ENCODE measurements around the gene MAST4.

Gene MAST4

DNA sequence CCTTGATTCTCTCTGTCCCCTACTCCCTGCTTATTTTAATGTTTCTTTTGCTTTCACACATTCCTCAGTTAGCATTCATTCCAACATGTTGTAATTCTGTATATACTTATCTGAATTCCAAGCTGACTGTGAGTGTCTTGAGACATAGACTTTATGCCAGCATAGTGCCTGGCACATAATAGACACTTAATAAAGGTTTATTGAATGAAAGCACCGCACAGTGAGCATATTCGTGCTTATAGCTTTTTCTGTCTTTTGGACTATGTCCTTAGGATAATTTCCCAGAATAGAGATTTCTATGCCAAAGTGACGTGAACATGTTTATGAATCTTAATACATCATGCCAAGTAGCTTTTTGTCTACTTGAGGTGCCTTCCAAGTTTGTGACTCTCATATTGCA is 425.8 kb downstream of the MAST4 start:
- DNase-seq (ENCODE audit: insufficient read length) (no peak), FAIRE-seq (no peak)
- no peak for TF ChIP-seq POLR2AphosphoS5 (IDR thresholded peaks at IDR 0.05; ENCODE audit: low read depth, low read length)
- TF ChIP-seq POLR2A (IDR thresholded peaks at IDR 0.05; ENCODE audit: low read depth, low read length), result no peak
- TF ChIP-seq TAF1 (IDR thresholded peaks at IDR 0.05; ENCODE audit: borderline replicate concordance, low read depth, low read length), result no peak

GRCh38 chr5:67025457-67025856 is 429.3 kb downstream of the MAST4 start:
- FAIRE-seq, result no peak
- no peak for DNase-seq (ENCODE audit: insufficient read length)
- no peak for TF ChIP-seq TAF1 (IDR thresholded peaks at IDR 0.05; ENCODE audit: borderline replicate concordance, low read depth, low read length)
- no peak for TF ChIP-seq POLR2AphosphoS5 (IDR thresholded peaks at IDR 0.05; ENCODE audit: low read depth, low read length)
- no peak for TF ChIP-seq POLR2A (IDR thresholded peaks at IDR 0.05; ENCODE audit: low read depth, low read length)

GRCh38 chr5:67026278-67026677 is 430.1 kb downstream of the MAST4 start:
- FAIRE-seq, result no peak
- DNase-seq (ENCODE audit: insufficient read length), result no peak
- no peak for TF ChIP-seq POLR2AphosphoS5 (IDR thresholded peaks at IDR 0.05; ENCODE audit: low read depth, low read length)
- no peak for TF ChIP-seq POLR2A (IDR thresholded peaks at IDR 0.05; ENCODE audit: low read depth, low read length)
- no peak for TF ChIP-seq TAF1 (IDR thresholded peaks at IDR 0.05; ENCODE audit: borderline replicate concordance, low read depth, low read length)

DNA sequence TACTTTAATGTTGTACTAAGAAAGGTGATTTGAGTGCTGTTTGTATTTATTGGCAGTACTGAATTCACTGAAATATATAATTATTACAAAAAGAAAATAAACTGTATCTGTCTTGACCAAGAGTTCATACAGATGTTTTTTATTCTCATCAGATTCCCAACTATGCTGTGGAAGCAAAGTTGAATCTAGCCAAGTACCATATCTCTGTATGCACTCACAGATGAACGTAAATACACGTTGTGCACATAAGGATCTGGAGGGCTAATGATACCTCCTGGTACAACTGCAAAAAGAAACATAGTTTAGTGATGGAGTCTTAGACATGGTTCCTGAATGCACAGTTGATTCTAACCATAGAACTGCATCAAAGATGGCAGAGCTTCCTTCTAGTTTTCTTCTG is 431.0 kb downstream of the MAST4 start:
- FAIRE-seq (no peak), DNase-seq (ENCODE audit: insufficient read length) (no peak)
- TF ChIP-seq POLR2AphosphoS5 (IDR thresholded peaks at IDR 0.05; ENCODE audit: low read depth, low read length) (no peak), TAF1 (IDR thresholded peaks at IDR 0.05; ENCODE audit: borderline replicate concordance, low read depth, low read length) (no peak), POLR2A (IDR thresholded peaks at IDR 0.05; ENCODE audit: low read depth, low read length) (no peak)

GRCh38 chr5:67028371-67028770 is 432.2 kb downstream of the MAST4 start:
- TF ChIP-seq POLR2AphosphoS5 (IDR thresholded peaks at IDR 0.05; ENCODE audit: low read depth, low read length) (no peak), TAF1 (IDR thresholded peaks at IDR 0.05; ENCODE audit: borderline replicate concordance, low read depth, low read length) (no peak), POLR2A (IDR thresholded peaks at IDR 0.05; ENCODE audit: low read depth, low read length) (no peak)
- DNase-seq (ENCODE audit: insufficient read length), result no peak
- no peak for FAIRE-seq

DNA sequence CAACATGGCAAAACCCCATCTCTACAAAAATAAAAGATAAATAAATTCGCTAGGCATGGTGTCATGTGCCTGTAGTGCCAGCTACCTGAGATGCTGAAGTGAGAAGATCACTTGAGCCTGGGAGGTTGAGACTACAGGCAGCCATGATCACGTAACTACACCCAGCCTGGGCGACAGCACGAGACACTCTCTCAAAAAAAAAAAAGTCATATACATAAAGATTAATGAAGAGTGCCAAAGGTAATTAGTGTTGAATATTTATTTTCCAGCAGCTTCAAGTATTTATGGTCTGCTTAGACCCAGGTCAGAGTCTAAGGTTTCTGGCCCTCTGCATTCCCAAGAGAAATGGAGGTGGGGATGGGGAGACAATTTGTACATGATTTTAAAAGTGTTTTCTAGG is 432.7 kb downstream of the MAST4 start:
- DNase-seq (ENCODE audit: insufficient read length), result no peak
- TF ChIP-seq POLR2AphosphoS5 (IDR thresholded peaks at IDR 0.05; ENCODE audit: low read depth, low read length), result no peak
- TF ChIP-seq POLR2A (IDR thresholded peaks at IDR 0.05; ENCODE audit: low read depth, low read length), result no peak
- TF ChIP-seq TAF1 (IDR thresholded peaks at IDR 0.05; ENCODE audit: borderline replicate concordance, low read depth, low read length), result no peak
- FAIRE-seq, result no peak

- DNase-seq (ENCODE audit: insufficient read length), result no peak
- no peak for FAIRE-seq
- TF ChIP-seq POLR2AphosphoS5 (IDR thresholded peaks at IDR 0.05; ENCODE audit: low read depth, low read length), result no peak
- TF ChIP-seq POLR2A (IDR thresholded peaks at IDR 0.05; ENCODE audit: low read depth, low read length), result no peak
These were observed 433.3 kb downstream of the MAST4 start for GRCh38 chr5:67029481-67029880.

- no peak for DNase-seq (ENCODE audit: insufficient read length)
- TF ChIP-seq POLR2A (IDR thresholded peaks at IDR 0.05; ENCODE audit: low read depth, low read length) (no peak), TAF1 (IDR thresholded peaks at IDR 0.05; ENCODE audit: borderline replicate concordance, low read depth, low read length) (no peak), POLR2AphosphoS5 (IDR thresholded peaks at IDR 0.05; ENCODE audit: low read depth, low read length) (no peak)
- FAIRE-seq, result no peak
These were observed 434.3 kb downstream of the MAST4 start for GRCh38 chr5:67030289-67031056.

DNA sequence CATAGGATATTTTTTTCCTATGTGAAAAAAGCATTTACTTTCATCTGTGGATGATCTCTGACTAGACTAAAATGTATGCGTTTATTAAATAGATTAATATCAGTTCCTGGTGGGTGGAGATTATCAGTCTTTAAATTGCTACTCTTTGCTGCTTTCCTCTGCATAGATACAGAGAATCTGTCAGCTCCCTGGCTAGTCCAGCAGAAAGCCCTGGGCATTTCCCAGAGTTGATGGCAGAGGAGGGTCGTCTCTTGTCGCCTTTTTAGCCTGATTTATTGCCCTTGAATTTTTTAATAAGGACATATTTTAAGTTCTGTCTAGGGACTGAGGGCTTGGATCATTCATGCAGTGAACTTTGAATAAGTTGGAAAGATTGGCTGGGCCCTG is 434.9 kb downstream of the MAST4 start:
- DNase-seq (ENCODE audit: insufficient read length), result no peak
- TF ChIP-seq POLR2AphosphoS5 (IDR thresholded peaks at IDR 0.05; ENCODE audit: low read depth, low read length), result no peak
- no peak for TF ChIP-seq TAF1 (IDR thresholded peaks at IDR 0.05; ENCODE audit: borderline replicate concordance, low read depth, low read length)
- FAIRE-seq, result no peak

- FAIRE-seq, result no peak
- no peak for DNase-seq (ENCODE audit: insufficient read length)
- no peak for TF ChIP-seq TAF1 (IDR thresholded peaks at IDR 0.05; ENCODE audit: borderline replicate concordance, low read depth, low read length)
- no peak for TF ChIP-seq POLR2AphosphoS5 (IDR thresholded peaks at IDR 0.05; ENCODE audit: low read depth, low read length)
- no peak for TF ChIP-seq POLR2A (IDR thresholded peaks at IDR 0.05; ENCODE audit: low read depth, low read length)
These were observed 435.5 kb downstream of the MAST4 start for GRCh38 chr5:67031692-67032091.

DNA sequence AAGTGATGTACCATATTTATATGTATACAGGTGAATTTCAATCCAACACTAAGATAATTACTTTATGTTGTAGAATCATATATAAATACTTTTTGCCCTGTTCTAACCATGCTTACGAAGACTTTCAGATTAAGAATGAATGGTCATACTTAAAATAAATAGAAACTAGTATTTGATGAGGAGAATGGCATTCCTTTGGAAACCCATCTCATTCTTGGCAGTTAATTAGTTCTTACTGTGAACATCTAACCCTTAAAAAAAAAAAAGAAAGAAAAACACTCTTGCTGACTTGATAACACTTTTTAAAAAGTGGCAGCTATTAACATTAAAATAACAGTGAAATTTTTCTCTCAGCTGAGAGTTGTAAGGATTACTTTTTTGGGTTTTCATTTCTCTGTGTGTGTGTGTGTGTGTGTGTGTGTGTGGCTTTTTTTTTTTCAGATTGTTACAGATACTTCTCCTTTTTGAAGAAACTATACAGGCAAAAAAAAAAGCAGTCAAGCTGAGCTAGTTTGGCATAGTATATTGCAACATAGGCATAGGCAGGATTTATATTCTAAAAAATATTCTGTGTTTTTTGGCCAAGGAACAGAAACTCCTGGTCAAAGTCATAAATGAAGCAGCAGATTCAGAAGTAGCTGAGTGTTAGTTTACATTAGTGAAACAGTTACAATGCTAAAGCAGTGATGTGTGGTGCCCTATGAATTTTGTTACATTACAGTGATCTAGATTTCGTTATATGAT is 436.9 kb downstream of the MAST4 start:
- DNase-seq (ENCODE audit: insufficient read length) (no peak), FAIRE-seq (no peak)
- no peak for TF ChIP-seq POLR2A (IDR thresholded peaks at IDR 0.05; ENCODE audit: low read depth, low read length)
- no peak for TF ChIP-seq POLR2AphosphoS5 (IDR thresholded peaks at IDR 0.05; ENCODE audit: low read depth, low read length)
- TF ChIP-seq TAF1 (IDR thresholded peaks at IDR 0.05; ENCODE audit: borderline replicate concordance, low read depth, low read length), result no peak

All from GM12892 (cell line).